Testis (tissue), 5 donors: ENCODE measurements around the gene HS6ST3. TPM values are rescaled to one million over a fixed set of nuclear protein-coding genes. Genes with fewer than 3 reads are reported as not detected.
"Not testable (repeated sequence)": the region's sequence is repeated elsewhere in the genome, so short reads cannot be mapped to it uniquely, and the experiment has no call there.

Experiments
- DNase-seq: peaks from one replicate; pipeline ENCODE4 v3.0.0-alpha.2; 2019
- H3K27ac ChIP-seq, 2 donors: fragments of 200-600 bp; sonication (generic); one replicate each; pipeline ENCODE4 v1.5.1; 2019
- H3K27me3 ChIP-seq: fragments of 200-600 bp; sonication (generic); one replicate; pipeline ENCODE4 v1.5.1; 2019
- H3K36me3 ChIP-seq: fragments of 200-600 bp; sonication (generic); one replicate; pipeline ENCODE4 v1.5.1; 2017; ENCODE audit warnings: low read depth; ENCODE audit errors: missing control alignments
- H3K4me1 ChIP-seq: fragments of 200-600 bp; sonication (generic); one replicate; pipeline ENCODE4 v1.5.1; 2019
- H3K4me3 ChIP-seq, 2 donors: fragments of 200-600 bp; sonication (generic); one replicate each; pipeline ENCODE4 v1.5.1; 2017 to 2019
- H3K9me3 ChIP-seq: fragments of 200-600 bp; sonication (generic); one replicate; pipeline ENCODE4 v1.5.1; 2017
- CTCF ChIP-seq, 3 experiments: fragments of 450-650 bp in 2 of 3; fragments of 200-600 bp in 1 of 3; sonication (generic) in 1 of 3; IDR thresholded peaks; one replicate each; pipeline ENCODE4 v1.5.1; 2016 to 2019; ENCODE audit warnings: antibody characterized with exemption in 3 of 3, mild to moderate bottlenecking in 2 of 3, moderate library complexity in 1 of 3
- POLR2A ChIP-seq: fragments of 450-650 bp; IDR thresholded peaks from one replicate; pipeline ENCODE4 v1.6.1; 2017; ENCODE audit warnings: antibody characterized with exemption, mild to moderate bottlenecking, moderate library complexity
- WGBS, 2 donors: methylation state at CpG; one replicate each; pipeline ENCODE4 v1.1.5; 2018; 5-methylcytosine and 5-hydroxymethylcytosine counted together
- intact Hi-C: fragments of 100-400 bp; cut with DNase I; formaldehyde crosslinking; loops from one replicate; pipeline ENCODE4 v1.15.1; 2023; ENCODE audit warnings: low total_unique reads
- long read RNA-seq, 2 donors: transcript quantifications; one replicate each; lab custom pipeline, GENCODE V29; 2026
- polyA plus RNA-seq: library from polyadenylated mRNA; stranded (reverse); fragments of 350-450 nt; fragmentation: Illumina TruSeq; extraction: RNeasy Lipid Tissue Mini Kit (QIAGEN cat#74804); gene quantifications from one replicate; pipeline ENCODE4 v1.2.3, GENCODE V29; 2014; ENCODE audit warnings: low read depth, low replicate concordance; ENCODE audit not compliant: insufficient read depth
- total RNA-seq, 2 donors: library from RNA; depleted of rRNA; stranded (reverse); fragments of >200 nt; gene quantifications; one replicate each; pipeline ENCODE4 v1.2.3, GENCODE V29; 2016

The HS6ST3 gene
- total RNA-seq (1 to 10 TPM; 1.3 TPM), polyA plus RNA-seq (0.87 TPM)
- long read RNA-seq, donor 1, full-length matches to known transcripts = 12 of 12 reads
- long read RNA-seq, donor 1, partial matches to known transcripts = 0 of 12 reads
- long read RNA-seq, donor 1, other reads (novel, unspliced or antisense) = 0 of 12 reads
- long read RNA-seq, donor 2, full-length matches to known transcripts = 9 of 9 reads
- long read RNA-seq, donor 2, partial matches to known transcripts = 0 of 9 reads
- long read RNA-seq, donor 2, other reads (novel, unspliced or antisense) = 0 of 9 reads

GRCh38 chr13:96089749-96090239 is at the start of gene HS6ST3:
TSS of gene HS6ST3 (plus strand) at chr13:96090107.
- H3K27me3 ChIP-seq = no peaks in the 10 kb centered on the region

GRCh38 chr13:96041326-96042110 is 48.4 kb upstream of the HS6ST3 start:
- DNase-seq = no peak
- Histone ChIP-seq H3K4me3 (no peak overlapping the region), H3K9me3 (no peaks in the 10 kb centered on the region), H3K36me3 (no peaks in the 10 kb centered on the region), H3K27me3 (no peaks in the 10 kb centered on the region), H3K27ac (no peak overlapping the region), H3K4me1 (no peaks in the 10 kb centered on the region)
- TF ChIP-seq POLR2A = no peak
- TF ChIP-seq CTCF (IDR thresholded peaks at IDR 0.05) = no peak
- 98 to 100% methylated on average over 1 to 4 of the region's 4 CpGs for WGBS, 2 donors
- intact Hi-C loops = no loop called here

More at GRCh38 chr13:96089749-96090239, at the start of gene HS6ST3:
- H3K4me3 ChIP-seq = peak within 1 kb of the TSS; percentile 42 to 58
- TF ChIP-seq CTCF (IDR thresholded peaks at IDR 0.05) (no peak), POLR2A (no peak)
- WGBS, 2 donors = 0% methylated on average over 13 to 27 of the region's 35 CpGs
- no peaks in the 10 kb centered on the region for H3K9me3 ChIP-seq
- DNase-seq = peak; percentile 50
- intact Hi-C loops = no loop called here
- H3K4me1 ChIP-seq = peaks cover 10% of the 10 kb centered on the region
- H3K36me3 ChIP-seq = no peaks in the 10 kb centered on the region
- H3K27ac ChIP-seq = no peak within 1 kb of the TSS

GRCh38 chr13:96044238-96044637 is 45.7 kb upstream of the HS6ST3 start:
- Histone ChIP-seq H3K9me3 (no peaks in the 10 kb centered on the region), H3K4me3 (no peak overlapping the region), H3K27me3 (no peaks in the 10 kb centered on the region), H3K36me3 (no peaks in the 10 kb centered on the region), H3K27ac (no peak overlapping the region), H3K4me1 (no peaks in the 10 kb centered on the region)
- TF ChIP-seq CTCF (IDR thresholded peaks at IDR 0.05) (no peak), POLR2A (no peak)
- intact Hi-C loops = no loop called here
- no peak for DNase-seq
- WGBS, 2 donors = 78 to 86% methylated on average over 1 of the region's 1 CpG

- H3K4me3 ChIP-seq, intact Hi-C loops, DNase-seq, H3K27me3 ChIP-seq, H3K4me1 ChIP-seq, H3K9me3 ChIP-seq, H3K27ac ChIP-seq, H3K36me3 ChIP-seq: not testable (repeated sequence)
- WGBS, 2 donors = 95 to 97% methylated on average over 12 to 16 of the region's 16 CpGs
These were observed 43.3 kb upstream of the HS6ST3 start for GRCh38 chr13:96046449-96047126.

- H3K4me1 ChIP-seq, H3K9me3 ChIP-seq, DNase-seq, H3K27ac ChIP-seq, intact Hi-C loops, H3K27me3 ChIP-seq, H3K4me3 ChIP-seq, H3K36me3 ChIP-seq: not testable (repeated sequence)
- WGBS, 2 donors = 97 to 100% methylated on average over 4 of the region's 4 CpGs
These were observed 39.0 kb upstream of the HS6ST3 start for GRCh38 chr13:96050955-96051354.

GRCh38 chr13:96051491-96051890 is 38.4 kb upstream of the HS6ST3 start:
- 74 to 84% methylated on average over 5 of the region's 5 CpGs for WGBS, 2 donors
- DNase-seq, intact Hi-C loops, H3K36me3 ChIP-seq, H3K4me3 ChIP-seq, H3K27me3 ChIP-seq, H3K9me3 ChIP-seq, H3K4me1 ChIP-seq, H3K27ac ChIP-seq: not testable (repeated sequence)

- H3K27ac ChIP-seq, H3K4me3 ChIP-seq, DNase-seq, H3K4me1 ChIP-seq, H3K27me3 ChIP-seq, H3K9me3 ChIP-seq, H3K36me3 ChIP-seq, intact Hi-C loops: not testable (repeated sequence)
- 44 to 81% methylated on average over 3 of the region's 3 CpGs for WGBS, 2 donors
These were observed 38.0 kb upstream of the HS6ST3 start for GRCh38 chr13:96051946-96052345.
